Neuronal stem cell (in vitro differentiated cells): ENCODE measurements around the gene EXOC3. TPM values are rescaled to one million over a fixed set of nuclear protein-coding genes. Genes with fewer than 3 reads are reported as not detected.
A peak's percentile ranks its signal among the peaks of the same experiment; 100 is the strongest.

Experiments
- DNase-seq: peaks from one replicate; pipeline ENCODE4 v3.0.0-alpha.2; 2013; ENCODE audit warnings: low spot score
- H2AFZ ChIP-seq: one replicate; pipeline ENCODE4 v1.6.1; 2013; ENCODE audit warnings: mild to moderate bottlenecking, low read length, inconsistent platforms
- H2AK5ac ChIP-seq: 2 replicates; pipeline ENCODE4 v1.6.1; 2013; ENCODE audit warnings: low read depth, mild to moderate bottlenecking, inconsistent platforms, low read length, moderate library complexity, mixed read lengths
- H2BK120ac ChIP-seq: 2 replicates; pipeline ENCODE4 v1.6.1; 2013; ENCODE audit warnings: low read depth, mild to moderate bottlenecking, inconsistent platforms, low read length, moderate library complexity, mixed read lengths
- H2BK12ac ChIP-seq: one replicate; pipeline ENCODE4 v1.6.1; 2013; ENCODE audit warnings: low read length, inconsistent platforms
- H2BK15ac ChIP-seq: 2 replicates; pipeline ENCODE4 v1.6.1; 2013; ENCODE audit warnings: mild to moderate bottlenecking, low read length, inconsistent platforms, mixed read lengths
- H2BK5ac ChIP-seq: one replicate; pipeline ENCODE4 v1.6.1; 2013; ENCODE audit warnings: inconsistent platforms, mild to moderate bottlenecking, low read length, moderate library complexity
- H3K14ac ChIP-seq: one replicate; pipeline ENCODE4 v1.6.1; 2013; ENCODE audit warnings: low read length, inconsistent platforms
- H3K18ac ChIP-seq: 2 replicates; pipeline ENCODE4 v1.6.1; 2013; ENCODE audit warnings: low read length, inconsistent platforms
- H3K23ac ChIP-seq: 2 replicates; pipeline ENCODE4 v1.6.1; 2013; ENCODE audit warnings: low read depth, mild to moderate bottlenecking, mixed read lengths, low read length, inconsistent platforms; ENCODE audit not compliant: poor library complexity
- H3K27ac ChIP-seq: replicated peaks from 3 replicates; pipeline ENCODE4 v1.5.1; 2013; ENCODE audit warnings: low read length, inconsistent platforms
- H3K27me3 ChIP-seq, 3 experiments: 2 replicates each; pipeline ENCODE4 v1.6.1; 2013; ENCODE audit warnings: low read length in 3 of 3, mild to moderate bottlenecking in 2 of 3, inconsistent platforms in 1 of 3, low read depth in 1 of 3, mixed read lengths in 1 of 3, moderate library complexity in 1 of 3; ENCODE audit not compliant: control insufficient read depth in 3 of 3, insufficient read depth in 3 of 3
- H3K36me3 ChIP-seq, 2 donors: replicated peaks in 1 of 2; 2 replicates each; pipeline ENCODE4 v1.6.1; 2013; ENCODE audit warnings: low read length in 2 of 2; ENCODE audit not compliant: control insufficient read depth in 2 of 2, insufficient read depth in 2 of 2
- H3K4ac ChIP-seq: 2 replicates; pipeline ENCODE4 v1.6.1; 2013; ENCODE audit warnings: inconsistent platforms, mild to moderate bottlenecking, low read length, moderate library complexity
- H3K4me1 ChIP-seq, 2 donors: 1 replicate in 1 of 2; 2 replicates in 1 of 2; pipeline ENCODE4 v1.6.1; 2013; ENCODE audit warnings: low read length in 2 of 2, low read depth in 1 of 2; ENCODE audit not compliant: control insufficient read depth in 2 of 2, insufficient read depth in 1 of 2
- H3K4me2 ChIP-seq: one replicate; pipeline ENCODE4 v1.6.1; 2013; ENCODE audit warnings: mild to moderate bottlenecking, low read length, inconsistent platforms; ENCODE audit not compliant: insufficient read depth, poor library complexity, severe bottlenecking
- H3K4me3 ChIP-seq, 2 donors: 2 replicates each; pipeline ENCODE4 v1.5.1; 2013; ENCODE audit warnings: low read length in 2 of 2, mild to moderate bottlenecking in 2 of 2, inconsistent platforms in 1 of 2, moderate library complexity in 1 of 2
- H3K79me1 ChIP-seq: one replicate; pipeline ENCODE4 v1.6.1; 2013; ENCODE audit warnings: low read depth, mild to moderate bottlenecking, inconsistent platforms, low read length, moderate library complexity
- H3K9ac ChIP-seq: one replicate; pipeline ENCODE4 v1.6.1; 2013; ENCODE audit warnings: mild to moderate bottlenecking, low read depth, low read length, inconsistent platforms; ENCODE audit not compliant: poor library complexity
- H3K9me3 ChIP-seq, 2 donors: replicated peaks in 1 of 2; 2 replicates each; pipeline versions ENCODE3 to v1.6.1; 2013; ENCODE audit warnings: low read length in 2 of 2, mild to moderate bottlenecking in 2 of 2, inconsistent platforms in 1 of 2, low read depth in 1 of 2, mixed read lengths in 1 of 2, moderate library complexity in 1 of 2; ENCODE audit not compliant: control insufficient read depth in 2 of 2, insufficient read depth in 1 of 2
- H4K8ac ChIP-seq: one replicate; pipeline ENCODE4 v1.6.1; 2013; ENCODE audit warnings: low read depth, mild to moderate bottlenecking, inconsistent platforms, low read length, moderate library complexity
- H4K91ac ChIP-seq: one replicate; pipeline ENCODE4 v1.6.1; 2013; ENCODE audit warnings: low read length, low read depth, mild to moderate bottlenecking, inconsistent platforms; ENCODE audit not compliant: poor library complexity
- WGBS, 2 donors: extraction: QIAGEN DNeasy Blood & Tissue Kit; methylation state at CpG; one replicate each; pipeline ENCODE4 v1.1.7; 2013; ENCODE audit warnings: missing lambda C conversion rate in 2 of 2, mixed read lengths in 1 of 2; ENCODE audit not compliant: insufficient read length in 2 of 2, insufficient replicate concordance in 1 of 2; ENCODE audit errors: extremely low coverage in 2 of 2; 5-methylcytosine and 5-hydroxymethylcytosine counted together
- polyA plus RNA-seq, 2 experiments: library from polyadenylated mRNA; stranded (reverse); fragments of 200-250 nt; gene quantifications; one replicate each; pipeline ENCODE4 v1.2.3, GENCODE V29; 2013

Gene EXOC3
- polyA plus RNA-seq (2013, experiment 1 of 2) = 18.9 TPM
- 18.7 TPM for polyA plus RNA-seq (2013, experiment 2 of 2)

DNA sequence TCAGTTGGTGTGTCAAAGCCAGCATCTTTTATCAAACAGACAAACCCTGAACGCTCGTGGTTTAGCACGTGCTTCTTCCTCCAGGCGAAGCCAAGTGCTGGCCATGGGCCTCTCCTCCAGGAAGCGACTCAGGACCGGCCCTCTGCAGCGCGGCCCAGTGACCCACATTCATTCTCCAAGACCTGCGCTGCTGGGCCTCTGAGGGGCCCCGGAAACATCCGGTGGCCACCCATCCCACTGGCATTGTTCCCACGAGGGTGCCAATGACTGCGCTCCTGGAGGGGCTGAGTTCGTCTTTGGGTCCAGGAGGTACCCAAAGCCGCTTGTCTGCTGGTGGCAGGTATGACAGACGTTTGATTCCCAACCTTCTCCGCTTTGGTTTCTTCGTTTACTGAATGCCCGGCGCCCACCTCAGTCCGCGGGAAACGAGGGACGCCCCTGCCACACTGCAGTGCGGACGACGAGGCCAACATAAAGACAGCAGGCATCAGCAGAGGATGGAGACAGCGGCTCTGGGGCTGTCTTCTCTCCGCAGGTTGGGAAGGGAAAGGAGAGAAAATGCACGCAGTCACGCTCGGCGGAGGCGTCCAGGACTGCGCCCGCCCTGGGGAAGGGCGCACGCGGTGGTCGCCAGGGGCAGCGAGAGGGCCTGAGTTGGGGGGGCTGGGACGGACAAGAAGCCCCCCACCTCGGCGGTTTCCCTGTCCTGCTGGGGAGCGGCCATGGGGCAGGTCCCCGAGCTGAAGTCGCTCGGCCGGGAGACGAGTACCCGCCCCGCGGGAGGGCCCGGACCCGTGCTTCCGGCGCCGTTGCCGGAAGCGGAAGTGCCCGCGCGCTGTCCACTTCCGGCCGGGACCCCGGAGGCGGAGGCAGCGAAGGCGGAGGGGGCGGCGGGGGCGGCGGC lies at the start of gene EXOC3:
TSS of gene EXOC3 (plus strand) at position 842 of the 904 bp plus-strand sequence. CDS start 3,030 bp downstream, outside the sequence.
- no peak within 1 kb of the TSS for H3K27ac ChIP-seq
- H2BK5ac ChIP-seq = peak within 1 kb of the TSS; percentile 62

DNA sequence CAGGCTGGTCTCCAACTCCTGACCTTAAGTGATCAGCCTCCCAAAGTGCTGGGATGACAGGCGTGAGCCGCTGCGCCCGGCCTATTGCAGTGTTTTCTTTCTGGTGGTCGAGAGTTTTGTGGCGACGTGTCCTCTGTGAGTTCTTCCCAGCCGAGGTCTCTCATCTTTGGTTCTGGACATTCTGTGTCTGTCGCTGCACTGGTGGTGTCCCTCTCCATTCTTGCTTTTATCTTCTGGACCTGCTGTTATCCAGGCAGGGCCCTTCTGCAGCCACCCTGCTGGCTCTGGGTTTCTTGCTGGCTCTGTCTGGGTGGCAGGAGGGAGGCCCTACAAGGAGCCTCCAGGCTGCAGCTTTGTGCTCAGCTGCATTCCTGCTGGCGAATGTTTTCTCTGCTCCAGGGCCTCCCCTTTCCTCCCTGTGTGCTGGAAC lies 49.1 kb upstream of the EXOC3 start:
- Histone ChIP-seq H3K9ac (no peak overlapping the region), H2BK120ac (no peak overlapping the region), H2BK5ac (no peak overlapping the region), H2AFZ (peak overlapping the region; percentile 80), H3K4me2 (no peak overlapping the region), H3K4ac (no peak overlapping the region), H3K9me3 (no peaks in the 10 kb centered on the region), H3K4me3 (no peak overlapping the region), H3K23ac (no peak overlapping the region), H2BK15ac (no peak overlapping the region), H3K36me3 (no peaks in the 10 kb centered on the region), H2AK5ac (no peak overlapping the region), H3K27me3 (no peaks in the 10 kb centered on the region), H4K8ac (no peak overlapping the region), H3K27ac (no peak overlapping the region), H2BK12ac (no peak overlapping the region), H3K18ac (peak overlapping the region; percentile 70), H4K91ac (no peak overlapping the region), H3K4me1 (peaks cover 23 to 32% of the 10 kb centered on the region in 2 donors), H3K79me1 (peaks cover 1% of the 10 kb centered on the region), H3K14ac (no peak overlapping the region)
- no peak for DNase-seq
- WGBS, 2 donors = no CpG with 5 or more reads among the region's 10 CpGs

More for the DNA sequence above, at the start of gene EXOC3:
- DNase-seq = peak; percentile 63
- H3K4me1 ChIP-seq = peaks cover 14 to 35% of the 10 kb centered on the region in 2 donors
- H2AK5ac ChIP-seq = peak within 1 kb of the TSS; percentile 91
- no peak within 1 kb of the TSS for H2BK15ac ChIP-seq
- H3K36me3 ChIP-seq = peaks cover 5 to 19% of the 10 kb centered on the region in 2 donors
- H3K79me1 ChIP-seq = peaks cover 12% of the 10 kb centered on the region
- peak within 1 kb of the TSS; percentile 49 for H4K91ac ChIP-seq
- peak within 1 kb of the TSS; percentile 72 for H4K8ac ChIP-seq
- peak within 1 kb of the TSS; percentile 93 for H3K4ac ChIP-seq
- peak within 1 kb of the TSS; percentile 85 for H3K18ac ChIP-seq
- peak within 1 kb of the TSS; percentile 63 for H3K14ac ChIP-seq
- H2BK120ac ChIP-seq = no peak within 1 kb of the TSS
- H3K4me2 ChIP-seq = peak within 1 kb of the TSS; percentile 95
- H3K27me3 ChIP-seq = no peaks in the 10 kb centered on the region
- H3K4me3 ChIP-seq = peak within 1 kb of the TSS; percentile 83 to 98
- H3K23ac ChIP-seq = peak within 1 kb of the TSS; percentile 37
- peaks cover 0 to 3% of the 10 kb centered on the region in 2 donors for H3K9me3 ChIP-seq
- no CpG with 5 or more reads among the region's 73 CpGs for whole genome bisulfite sequencing, 2 donors
- no peak within 1 kb of the TSS for H2BK12ac ChIP-seq
- H3K9ac ChIP-seq = peak within 1 kb of the TSS; percentile 98
- H2AFZ ChIP-seq = peak within 1 kb of the TSS; percentile 91

DNA sequence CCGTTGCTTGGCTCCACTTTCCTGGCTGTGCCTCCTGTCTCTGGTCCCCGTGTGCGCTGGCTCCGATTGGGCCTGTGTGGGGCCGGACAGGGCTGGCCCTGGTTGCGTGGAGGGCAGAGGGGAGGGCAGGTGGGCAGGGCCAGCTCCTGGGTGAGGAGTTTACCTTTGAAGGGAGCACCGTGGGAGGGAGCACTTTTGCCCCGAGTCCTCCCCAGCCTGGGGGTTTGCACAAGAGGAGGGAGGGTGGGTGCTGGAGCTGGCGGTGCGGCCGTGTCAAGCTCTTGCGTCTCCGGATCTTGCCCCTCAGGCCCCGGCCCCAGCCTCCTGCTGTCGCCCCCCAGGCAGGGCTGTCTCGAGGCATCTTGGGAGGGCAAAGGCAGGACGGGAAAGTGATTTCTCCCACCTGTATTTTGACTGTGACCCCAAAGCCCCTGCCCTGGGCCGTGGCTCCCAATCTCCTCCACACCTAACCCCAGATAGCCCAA lies 48.3 kb upstream of the EXOC3 start:
- Histone ChIP-seq H2BK12ac (peak overlapping the region; percentile 88), H3K27me3 (no peaks in the 10 kb centered on the region), H3K23ac (peak overlapping the region; percentile 89), H3K9me3 (no peaks in the 10 kb centered on the region), H3K14ac (peak overlapping the region; percentile 47), H3K4me1 (peaks cover 31 to 38% of the 10 kb centered on the region in 2 donors), H3K4ac (peak overlapping the region; percentile 17), H3K36me3 (no peaks in the 10 kb centered on the region), H2BK120ac (peak overlapping the region; percentile 81), H2AFZ (peak overlapping the region; percentile 62), H3K18ac (peak overlapping the region; percentile 97), H2BK5ac (peak overlapping the region; percentile 75), H3K79me1 (peaks cover 1% of the 10 kb centered on the region), H3K4me2 (peak overlapping the region; percentile 18), H4K8ac (no peak overlapping the region), H3K9ac (no peak overlapping the region), H3K27ac (no peak overlapping the region), H2BK15ac (peak overlapping the region; percentile 98), H3K4me3 (no peak overlapping the region), H4K91ac (peak overlapping the region; percentile 98), H2AK5ac (peak overlapping the region; percentile 100)
- WGBS, 2 donors = no CpG with 5 or more reads among the region's 18 CpGs
- DNase-seq = no peak
